ENCODE measurements around the gene LCP2.

The LCP2 gene

DNA sequence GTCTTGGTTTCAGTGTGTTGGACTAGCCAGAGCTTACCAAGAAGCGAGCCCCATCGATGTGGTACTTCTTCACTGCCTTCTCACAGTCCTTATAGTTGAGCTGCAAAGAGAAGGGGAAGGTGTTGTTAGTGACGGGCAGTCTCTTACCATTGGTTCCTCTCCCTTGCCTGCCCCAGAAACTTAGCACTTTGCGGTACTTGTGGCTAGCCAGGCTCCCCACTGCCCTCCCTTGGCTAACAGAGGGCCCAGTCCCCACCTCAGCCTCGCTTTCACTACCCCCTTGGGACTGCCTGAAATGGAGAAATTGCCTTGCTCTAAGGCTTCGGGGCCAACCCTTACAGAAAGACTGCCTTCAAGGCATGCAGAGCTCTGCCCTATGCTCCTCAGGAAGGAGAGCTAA is 4.3 kb downstream of the LCP2 start:
- no peaks in the 10 kb centered on the region for H3K27me3 ChIP-seq (replicated peaks in 2 of 5; ENCODE audit: control insufficient read depth in 4 of 5, insufficient read depth in 5 of 5, low read length in 4 of 5)
- POLR2A ChIA-PET = interaction anchor here (0.6 to 2.6 kb wide), 5 partner anchors 9 to 38 kb away, joined by 3 to 18 read pairs (median 7); no protein-coding TSS in a partner anchor
- 0% methylated on average over 2 of the region's 6 CpGs for WGBS (ENCODE audit: insufficient coverage)
- H3K9me3 ChIP-seq (ENCODE audit: control extremely low read depth in 1 of 5, control insufficient read depth in 4 of 5, insufficient read depth in 2 of 5, low read depth in 1 of 5, low read length in 4 of 5) = peaks cover 0 to 8% (median 4%) of the 10 kb centered on the region in 5 experiments
- H3K36me3 ChIP-seq (ENCODE audit: control insufficient read depth in 4 of 4, insufficient read depth in 4 of 4, low read length in 3 of 4) = peaks cover 18 to 58% (median 43%) of the 10 kb centered on the region in 4 experiments
- peak overlapping the region in 1 of 2 experiments; percentile 40 for H3K27ac ChIP-seq (ENCODE audit: insufficient read depth in 1 of 2, low read depth in 1 of 2, low read length in 2 of 2, poor library complexity in 1 of 2, severe bottlenecking in 2 of 2)
- peak; percentile 84 to 95 (median 95) for DNase-seq
- CTCF ChIA-PET = interaction anchor here (0.8 to 24.6 kb wide), 16 partner anchors 10 to 113 kb away, joined by 3 to 430 read pairs (median 7); no protein-coding TSS in a partner anchor
- peaks cover 50 to 89% (median 80%) of the 10 kb centered on the region in 4 experiments for H3K4me1 ChIP-seq (ENCODE audit: control extremely low read depth in 1 of 4, control insufficient read depth in 4 of 4, insufficient read depth in 4 of 4, low read length in 3 of 4)
- H3K4me3 ChIP-seq (ENCODE audit: control insufficient read depth in 1 of 7, extremely low read depth in 1 of 7, insufficient read depth in 4 of 7, low read depth in 2 of 7, low read length in 6 of 7) = peak overlapping the region in 6 of 7 experiments; percentile 11 to 94 (median 20)

DNA sequence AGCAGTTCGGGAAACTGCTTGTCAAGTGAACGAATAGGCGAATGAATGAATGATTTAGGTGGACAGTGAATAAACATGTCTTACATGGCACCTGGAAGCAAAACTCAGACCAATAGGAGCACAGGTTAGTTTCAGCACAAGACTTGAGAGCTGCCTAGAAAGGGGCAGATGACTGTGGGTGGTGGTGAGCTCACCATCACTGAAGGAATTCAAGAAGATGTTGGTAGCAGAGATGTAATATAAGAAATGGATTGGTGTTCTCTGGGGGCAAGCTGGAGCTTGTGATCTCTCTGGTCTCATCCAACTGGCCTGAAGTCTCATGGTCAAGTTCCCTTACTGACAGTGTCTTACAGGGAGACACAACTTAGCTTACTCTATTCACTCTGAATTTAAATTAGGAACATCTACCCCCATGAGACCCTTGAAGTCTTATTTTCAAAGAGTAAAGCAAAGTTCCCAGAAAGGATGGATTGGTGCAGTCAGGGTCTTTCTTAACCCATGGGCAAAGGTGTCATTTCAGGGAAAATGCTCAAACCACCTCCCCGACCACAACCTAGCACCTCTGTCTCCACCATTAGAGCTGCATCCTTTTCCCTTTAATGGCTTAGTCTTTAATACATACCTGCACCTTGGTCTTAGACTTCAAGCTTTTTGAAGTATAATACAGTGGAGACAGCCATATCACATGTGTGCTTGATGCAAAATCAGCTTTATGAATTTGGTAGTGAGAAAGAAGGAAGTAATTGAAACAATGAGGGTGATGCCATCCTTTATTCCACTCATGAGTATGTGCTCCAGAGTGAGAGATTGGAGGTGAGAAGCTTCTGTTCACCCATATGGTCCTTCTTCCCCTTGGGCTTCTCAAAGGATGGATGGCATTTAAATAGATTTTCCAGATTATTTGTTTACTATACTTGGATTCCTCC is 5.1 kb downstream of the LCP2 start:
- 100% methylated on average over 2 of the region's 4 CpGs for WGBS (ENCODE audit: insufficient coverage)
- ChIA-PET POLR2A (interaction anchor here (1.3 to 2.6 kb wide), 4 partner anchors 9 to 39 kb away, joined by 4 to 18 read pairs (median 8); no protein-coding TSS in a partner anchor), CTCF (interaction anchor here (0.8 to 24.6 kb wide), 15 partner anchors 10 to 114 kb away, joined by 3 to 430 read pairs (median 7); no protein-coding TSS in a partner anchor)
- no peak for DNase-seq
- H3K27ac ChIP-seq (ENCODE audit: insufficient read depth in 1 of 2, low read depth in 1 of 2, low read length in 2 of 2, poor library complexity in 1 of 2, severe bottlenecking in 2 of 2) = no peak overlapping the region
- no peaks in the 10 kb centered on the region for H3K27me3 ChIP-seq (replicated peaks in 2 of 5; ENCODE audit: control insufficient read depth in 4 of 5, insufficient read depth in 5 of 5, low read length in 4 of 5)
- peaks cover 20 to 65% (median 48%) of the 10 kb centered on the region in 4 experiments for H3K36me3 ChIP-seq (ENCODE audit: control insufficient read depth in 4 of 4, insufficient read depth in 4 of 4, low read length in 3 of 4)
- H3K9me3 ChIP-seq (ENCODE audit: control extremely low read depth in 1 of 5, control insufficient read depth in 4 of 5, insufficient read depth in 2 of 5, low read depth in 1 of 5, low read length in 4 of 5) = peaks cover 0 to 8% (median 4%) of the 10 kb centered on the region in 5 experiments
- H3K4me3 ChIP-seq (ENCODE audit: control insufficient read depth in 1 of 7, extremely low read depth in 1 of 7, insufficient read depth in 4 of 7, low read depth in 2 of 7, low read length in 6 of 7) = peak overlapping the region in 1 of 7 experiments; percentile 38
- peaks cover 45 to 88% (median 80%) of the 10 kb centered on the region in 4 experiments for H3K4me1 ChIP-seq (ENCODE audit: control extremely low read depth in 1 of 4, control insufficient read depth in 4 of 4, insufficient read depth in 4 of 4, low read length in 3 of 4)

DNA sequence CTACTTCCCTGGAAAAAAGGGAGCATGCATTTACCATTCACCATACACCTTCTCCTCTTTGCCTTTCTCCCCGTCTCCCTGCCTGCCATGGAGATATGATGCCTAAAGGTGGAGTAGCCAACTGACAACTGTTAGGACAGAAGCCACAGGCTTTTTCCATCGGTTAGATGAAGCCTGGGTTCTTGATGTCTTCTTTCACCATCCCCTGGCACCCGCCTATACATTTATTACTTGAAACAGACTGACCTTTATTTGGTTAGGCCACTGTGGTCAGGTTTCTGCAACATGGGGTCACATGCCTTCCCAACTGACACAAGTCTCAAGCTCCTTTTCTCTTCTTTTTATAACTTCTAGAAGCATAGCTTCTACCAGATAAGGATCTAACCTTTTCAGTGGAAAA is 7.1 kb downstream of the LCP2 start:
- 100% methylated on average over 1 of the region's 3 CpGs for WGBS (ENCODE audit: insufficient coverage)
- Histone ChIP-seq H3K36me3 (ENCODE audit: control insufficient read depth in 4 of 4, insufficient read depth in 4 of 4, low read length in 3 of 4) (peaks cover 20 to 84% (median 66%) of the 10 kb centered on the region in 4 experiments), H3K27me3 (replicated peaks in 2 of 5; ENCODE audit: control insufficient read depth in 4 of 5, insufficient read depth in 5 of 5, low read length in 4 of 5) (no peaks in the 10 kb centered on the region), H3K4me3 (ENCODE audit: control insufficient read depth in 1 of 7, extremely low read depth in 1 of 7, insufficient read depth in 4 of 7, low read depth in 2 of 7, low read length in 6 of 7) (peak overlapping the region in 1 of 7 experiments; percentile 6), H3K27ac (ENCODE audit: insufficient read depth in 1 of 2, low read depth in 1 of 2, low read length in 2 of 2, poor library complexity in 1 of 2, severe bottlenecking in 2 of 2) (no peak overlapping the region), H3K9me3 (ENCODE audit: control extremely low read depth in 1 of 5, control insufficient read depth in 4 of 5, insufficient read depth in 2 of 5, low read depth in 1 of 5, low read length in 4 of 5) (peaks cover 0 to 8% (median 4%) of the 10 kb centered on the region in 5 experiments), H3K4me1 (ENCODE audit: control extremely low read depth in 1 of 4, control insufficient read depth in 4 of 4, insufficient read depth in 4 of 4, low read length in 3 of 4) (peaks cover 41 to 93% (median 75%) of the 10 kb centered on the region in 4 experiments)
- DNase-seq = no peak
- ChIA-PET CTCF (interaction anchor here (1.2 to 24.6 kb wide), 5 partner anchors 8 to 114 kb away, joined by 4 to 430 read pairs (median 73); no protein-coding TSS in a partner anchor), POLR2A (interaction anchor here (1.2 kb wide), 1 partner anchor 12 kb away, joined by 3 read pairs; no protein-coding TSS in a partner anchor)

DNA sequence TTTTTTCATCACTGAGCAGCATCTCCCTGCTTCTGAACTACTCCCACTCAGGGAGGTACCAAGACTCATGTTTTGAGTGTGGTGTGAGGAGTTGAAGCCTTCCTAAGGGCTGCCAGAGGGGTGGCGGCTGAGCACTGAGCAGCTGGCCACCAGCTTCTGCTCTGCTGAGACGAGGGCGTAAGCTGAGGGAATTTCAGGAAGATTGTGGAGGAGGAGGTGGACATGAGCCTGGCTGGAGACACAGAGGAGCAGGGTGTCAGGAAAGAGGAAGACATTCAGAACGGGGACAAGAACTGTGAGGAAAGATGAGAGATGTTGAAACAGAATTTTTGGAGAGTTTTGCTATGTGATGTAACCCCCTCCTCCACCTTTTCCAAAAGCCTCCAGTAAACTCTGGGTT is 7.8 kb downstream of the LCP2 start:
- no peak for DNase-seq
- peaks cover 0 to 8% (median 4%) of the 10 kb centered on the region in 5 experiments for H3K9me3 ChIP-seq (ENCODE audit: control extremely low read depth in 1 of 5, control insufficient read depth in 4 of 5, insufficient read depth in 2 of 5, low read depth in 1 of 5, low read length in 4 of 5)
- CTCF ChIA-PET = interaction anchor here (0.6 to 24.6 kb wide), 8 partner anchors 8 to 711 kb away, joined by 3 to 430 read pairs (median 4); partner anchors contain the start of gene LCP2
- peak overlapping the region in 1 of 7 experiments; percentile 5 for H3K4me3 ChIP-seq (ENCODE audit: control insufficient read depth in 1 of 7, extremely low read depth in 1 of 7, insufficient read depth in 4 of 7, low read depth in 2 of 7, low read length in 6 of 7)
- peaks cover 20 to 84% (median 67%) of the 10 kb centered on the region in 4 experiments for H3K36me3 ChIP-seq (ENCODE audit: control insufficient read depth in 4 of 4, insufficient read depth in 4 of 4, low read length in 3 of 4)
- no peaks in the 10 kb centered on the region for H3K27me3 ChIP-seq (replicated peaks in 2 of 5; ENCODE audit: control insufficient read depth in 4 of 5, insufficient read depth in 5 of 5, low read length in 4 of 5)
- H3K27ac ChIP-seq (ENCODE audit: insufficient read depth in 1 of 2, low read depth in 1 of 2, low read length in 2 of 2, poor library complexity in 1 of 2, severe bottlenecking in 2 of 2) = no peak overlapping the region
- H3K4me1 ChIP-seq (ENCODE audit: control extremely low read depth in 1 of 4, control insufficient read depth in 4 of 4, insufficient read depth in 4 of 4, low read length in 3 of 4) = peaks cover 35 to 93% (median 70%) of the 10 kb centered on the region in 4 experiments
- 80% methylated on average over 2 of the region's 4 CpGs for WGBS (ENCODE audit: insufficient coverage)
- POLR2A ChIA-PET = interaction anchor here (0.7 to 1.2 kb wide), 2 partner anchors 11 to 76 kb away, joined by 3 to 5 read pairs; no protein-coding TSS in a partner anchor

DNA sequence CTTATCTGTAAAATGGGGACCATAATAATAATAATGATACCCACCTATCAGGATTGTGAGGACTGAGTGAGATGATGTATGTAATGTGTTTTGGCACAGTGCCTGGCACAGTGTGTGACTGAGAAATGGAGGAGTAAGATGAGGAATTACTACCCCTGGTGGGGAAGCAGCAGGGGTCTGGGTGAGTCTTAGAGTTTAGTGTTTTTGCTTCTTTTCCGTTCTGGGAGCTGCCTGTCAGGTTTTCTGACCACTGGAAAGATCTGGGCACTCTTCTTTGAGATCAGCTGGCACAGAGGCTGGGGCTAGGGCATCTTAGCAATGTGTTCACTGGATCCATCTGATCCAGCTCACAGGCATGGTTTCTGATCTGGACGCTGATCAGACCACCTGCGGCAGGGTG is 8.5 kb downstream of the LCP2 start:
- peaks cover 20 to 79% (median 68%) of the 10 kb centered on the region in 4 experiments for H3K36me3 ChIP-seq (ENCODE audit: control insufficient read depth in 4 of 4, insufficient read depth in 4 of 4, low read length in 3 of 4)
- POLR2A ChIA-PET = interaction anchor here (0.6 to 1.2 kb wide), 3 partner anchors 10 to 77 kb away, joined by 3 to 5 read pairs (median 3); no protein-coding TSS in a partner anchor
- WGBS (ENCODE audit: insufficient coverage) = 100% methylated on average over 1 of the region's 3 CpGs
- H3K4me1 ChIP-seq (ENCODE audit: control extremely low read depth in 1 of 4, control insufficient read depth in 4 of 4, insufficient read depth in 4 of 4, low read length in 3 of 4) = peaks cover 29 to 89% (median 64%) of the 10 kb centered on the region in 4 experiments
- H3K27ac ChIP-seq (ENCODE audit: insufficient read depth in 1 of 2, low read depth in 1 of 2, low read length in 2 of 2, poor library complexity in 1 of 2, severe bottlenecking in 2 of 2) = peak overlapping the region in 1 of 2 experiments; percentile 28
- H3K4me3 ChIP-seq (ENCODE audit: control insufficient read depth in 1 of 7, extremely low read depth in 1 of 7, insufficient read depth in 4 of 7, low read depth in 2 of 7, low read length in 6 of 7) = no peak overlapping the region
- H3K9me3 ChIP-seq (ENCODE audit: control extremely low read depth in 1 of 5, control insufficient read depth in 4 of 5, insufficient read depth in 2 of 5, low read depth in 1 of 5, low read length in 4 of 5) = peaks cover 0 to 8% (median 4%) of the 10 kb centered on the region in 5 experiments
- CTCF ChIA-PET = interaction anchor here (0.6 to 24.6 kb wide), 9 partner anchors 8 to 710 kb away, joined by 3 to 430 read pairs (median 3); partner anchors contain the start of gene LCP2
- no peak for DNase-seq
- no peaks in the 10 kb centered on the region for H3K27me3 ChIP-seq (replicated peaks in 2 of 5; ENCODE audit: control insufficient read depth in 4 of 5, insufficient read depth in 5 of 5, low read length in 4 of 5)

DNA sequence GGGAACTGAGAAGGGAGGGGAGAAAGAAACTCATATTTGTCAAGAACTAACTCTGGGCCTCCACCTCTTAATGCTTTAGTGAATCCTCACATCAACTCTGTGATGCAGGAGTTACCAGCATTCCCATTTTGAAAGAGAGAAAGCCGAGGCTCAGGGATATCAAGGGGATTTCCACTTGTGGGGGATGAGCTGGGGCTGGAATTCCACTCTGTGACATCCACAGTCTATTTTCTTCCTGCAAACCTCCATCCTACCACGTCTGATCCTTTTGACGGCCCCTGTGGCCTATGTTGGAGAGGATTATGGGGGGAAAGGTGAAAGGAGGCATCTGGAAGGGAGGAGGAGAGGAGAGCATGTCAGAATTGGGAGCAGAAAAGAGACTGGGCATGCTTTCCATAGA is 9.0 kb downstream of the LCP2 start:
- peaks cover 26 to 89% (median 63%) of the 10 kb centered on the region in 4 experiments for H3K4me1 ChIP-seq (ENCODE audit: control extremely low read depth in 1 of 4, control insufficient read depth in 4 of 4, insufficient read depth in 4 of 4, low read length in 3 of 4)
- ChIA-PET POLR2A (interaction anchor here (0.6 kb wide), 1 partner anchor 10 kb away, joined by 3 read pairs; no protein-coding TSS in a partner anchor), CTCF (interaction anchor here (1.3 to 24.6 kb wide), 5 partner anchors 9 to 138 kb away, joined by 3 to 430 read pairs (median 4); partner anchors contain the start of gene LCP2)

More for the DNA sequence above, 9.0 kb downstream of the LCP2 start:
- no CpG with 5 or more reads among the region's 3 CpGs for WGBS (ENCODE audit: insufficient coverage)
- Histone ChIP-seq H3K36me3 (ENCODE audit: control insufficient read depth in 4 of 4, insufficient read depth in 4 of 4, low read length in 3 of 4) (peaks cover 23 to 85% (median 73%) of the 10 kb centered on the region in 4 experiments), H3K4me3 (ENCODE audit: control insufficient read depth in 1 of 7, extremely low read depth in 1 of 7, insufficient read depth in 4 of 7, low read depth in 2 of 7, low read length in 6 of 7) (peak overlapping the region in 1 of 7 experiments; percentile 16), H3K27me3 (replicated peaks in 2 of 5; ENCODE audit: control insufficient read depth in 4 of 5, insufficient read depth in 5 of 5, low read length in 4 of 5) (no peaks in the 10 kb centered on the region), H3K27ac (ENCODE audit: insufficient read depth in 1 of 2, low read depth in 1 of 2, low read length in 2 of 2, poor library complexity in 1 of 2, severe bottlenecking in 2 of 2) (peak overlapping the region in 1 of 2 experiments; percentile 28), H3K9me3 (ENCODE audit: control extremely low read depth in 1 of 5, control insufficient read depth in 4 of 5, insufficient read depth in 2 of 5, low read depth in 1 of 5, low read length in 4 of 5) (peaks cover 0 to 8% (median 4%) of the 10 kb centered on the region in 5 experiments)
- DNase-seq = no peak

Measured in common myeloid progenitor, CD34-positive (primary cell).